NCI-H226 (cell line): Measurements from ENCODE around the gene CRYL1.
"Not testable (repeated sequence)": the region's sequence is repeated elsewhere in the genome, so short reads cannot be mapped to it uniquely, and the experiment has no call there.

Source experiments
- DNase-seq: peaks from one replicate; pipeline ENCODE4 v3.0.0-alpha.2; 2015

The CRYL1 gene

DNA sequence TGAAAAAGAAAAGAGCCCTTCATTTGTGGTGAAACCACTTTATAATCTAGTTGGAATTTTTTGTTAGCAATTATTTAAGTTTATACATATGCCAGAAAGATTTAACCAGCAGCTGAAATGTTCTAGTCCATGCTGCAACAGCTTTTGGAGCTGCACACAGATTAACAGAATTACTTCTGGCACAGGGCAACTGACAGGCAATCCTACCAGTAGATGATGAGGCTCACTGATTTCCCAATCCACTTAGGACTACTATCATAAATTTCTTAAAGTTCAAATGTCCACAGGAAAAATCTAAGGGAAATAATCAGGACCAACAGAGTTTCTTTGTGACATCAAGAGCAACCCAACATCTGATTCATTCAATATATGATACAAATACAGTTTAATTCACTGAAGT, 78.8 kb downstream of the CRYL1 start:
- DNase-seq: no peak

DNA sequence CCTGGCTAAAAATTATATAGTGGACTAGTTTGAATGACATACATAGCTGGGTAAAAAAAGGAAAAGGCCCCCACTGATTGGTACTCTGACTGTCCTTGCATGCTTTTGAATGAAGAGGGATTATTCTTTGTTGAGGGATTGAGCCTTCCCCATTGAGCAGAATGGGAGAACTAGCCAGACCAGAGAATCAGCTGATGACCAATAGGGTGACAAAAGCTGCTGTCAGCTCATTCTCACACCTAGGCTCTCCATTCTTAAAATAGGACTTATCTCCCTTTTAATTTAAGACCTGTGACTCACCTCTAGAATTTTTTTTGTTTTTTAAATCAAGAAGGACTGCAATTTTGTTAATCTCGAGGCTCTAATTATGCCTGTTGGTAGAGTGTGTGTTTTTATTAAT, 79.3 kb downstream of the CRYL1 start:
- DNase-seq: no peak

GRCh38 chr13:20442798-20443381, 82.8 kb downstream of the CRYL1 start:
- DNase-seq: no peak

- DNase-seq: no peak
These were observed 83.3 kb downstream of the CRYL1 start for GRCh38 chr13:20442375-20442774.

- no peak for DNase-seq
These were observed 83.8 kb downstream of the CRYL1 start for GRCh38 chr13:20441879-20442278.

- DNase-seq: no peak
These were observed 84.6 kb downstream of the CRYL1 start for GRCh38 chr13:20441056-20441455.

GRCh38 chr13:20439261-20439660, 86.4 kb downstream of the CRYL1 start:
- DNase-seq: no peak

GRCh38 chr13:20438801-20439200, 86.9 kb downstream of the CRYL1 start:
- no peak for DNase-seq

GRCh38 chr13:20436505-20436904, 89.2 kb downstream of the CRYL1 start:
- no peak for DNase-seq

DNA sequence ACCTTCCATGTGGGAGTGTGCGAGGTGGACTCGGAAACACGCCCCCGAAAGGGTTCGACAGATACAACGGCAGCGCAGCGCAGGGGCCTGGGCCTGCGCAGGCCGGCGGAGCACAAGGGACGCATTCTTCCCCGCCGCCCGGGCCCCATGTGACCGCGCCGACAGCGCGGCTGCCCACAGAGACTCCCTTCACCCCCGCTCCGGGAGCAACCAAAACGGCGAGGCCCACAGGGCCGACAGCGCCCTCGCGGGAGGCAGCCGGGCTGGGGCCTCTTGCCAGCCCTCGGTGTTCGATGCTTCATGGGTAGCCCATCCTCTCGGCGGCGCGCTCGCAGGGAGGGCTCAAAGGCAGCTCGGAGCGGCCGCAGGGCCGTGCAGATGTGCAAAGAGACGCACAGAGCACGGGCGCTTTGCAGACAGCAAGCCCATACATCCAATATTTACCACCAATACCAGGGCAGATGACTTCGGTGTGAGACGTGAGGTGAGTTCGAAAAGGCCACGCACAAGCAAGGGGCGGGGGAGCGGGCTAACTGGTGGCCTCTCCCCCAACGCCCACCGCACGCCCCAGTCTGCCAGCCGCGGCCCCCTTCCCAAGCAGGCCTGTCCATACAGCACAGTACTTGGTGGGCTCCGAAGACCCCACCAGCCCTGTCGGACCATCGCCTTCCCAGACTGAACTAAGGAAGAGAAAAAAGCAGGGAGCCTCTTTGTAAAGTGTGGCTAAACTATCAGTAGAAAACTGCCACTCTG, 89.9 kb downstream of the CRYL1 start:
- DNase-seq: no peak

DNA sequence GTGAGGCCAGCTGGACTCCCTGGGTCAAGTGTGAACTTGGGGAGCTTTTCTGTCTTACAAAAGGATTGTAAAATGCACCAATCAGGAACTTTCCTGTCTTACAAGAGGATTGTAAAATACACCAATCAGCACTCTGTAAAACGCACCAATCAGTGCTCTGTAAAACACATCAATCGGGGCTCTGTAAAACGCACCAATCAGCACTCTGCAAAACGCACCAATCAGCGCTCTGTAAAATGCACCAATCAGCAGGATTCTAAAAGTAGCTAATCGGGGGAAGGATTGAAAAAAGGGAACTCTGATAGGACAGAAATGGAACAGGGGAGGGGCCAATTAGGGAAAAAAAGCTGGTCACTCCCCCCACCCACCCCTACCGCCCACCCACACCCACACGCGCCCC, 91.4 kb downstream of the CRYL1 start:
- not testable (repeated sequence) for DNase-seq

GRCh38 chr13:20431687-20432384, 93.8 kb downstream of the CRYL1 start:
- DNase-seq: no peak

- DNase-seq: no peak
These were observed 94.6 kb downstream of the CRYL1 start for GRCh38 chr13:20431080-20431479.

GRCh38 chr13:20430296-20430695, 95.4 kb downstream of the CRYL1 start:
- DNase-seq: no peak

DNA sequence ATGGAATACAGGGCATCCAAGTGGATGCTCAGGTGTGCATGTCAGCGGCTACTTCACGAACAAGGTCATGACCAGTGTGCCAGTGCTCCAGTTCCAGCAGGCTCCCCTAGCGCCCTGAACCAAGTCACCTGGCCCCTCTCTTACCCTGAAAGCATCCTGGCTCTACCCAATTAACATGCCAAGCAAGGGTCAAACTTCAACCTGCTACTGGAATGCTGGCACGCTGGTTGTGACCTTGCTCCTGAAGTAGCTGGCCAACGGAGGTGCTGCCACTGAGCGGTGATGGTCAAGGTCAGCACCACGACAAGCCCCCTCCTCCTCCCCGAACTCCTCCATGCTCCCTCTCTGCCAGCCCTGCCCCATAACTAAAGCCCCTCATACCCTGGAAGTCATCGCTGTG, 96.0 kb downstream of the CRYL1 start:
- DNase-seq: no peak

- DNase-seq: no peak
These were observed 96.7 kb downstream of the CRYL1 start for GRCh38 chr13:20428666-20429644.

GRCh38 chr13:20426766-20427448, 98.8 kb downstream of the CRYL1 start:
- no peak for DNase-seq

DNA sequence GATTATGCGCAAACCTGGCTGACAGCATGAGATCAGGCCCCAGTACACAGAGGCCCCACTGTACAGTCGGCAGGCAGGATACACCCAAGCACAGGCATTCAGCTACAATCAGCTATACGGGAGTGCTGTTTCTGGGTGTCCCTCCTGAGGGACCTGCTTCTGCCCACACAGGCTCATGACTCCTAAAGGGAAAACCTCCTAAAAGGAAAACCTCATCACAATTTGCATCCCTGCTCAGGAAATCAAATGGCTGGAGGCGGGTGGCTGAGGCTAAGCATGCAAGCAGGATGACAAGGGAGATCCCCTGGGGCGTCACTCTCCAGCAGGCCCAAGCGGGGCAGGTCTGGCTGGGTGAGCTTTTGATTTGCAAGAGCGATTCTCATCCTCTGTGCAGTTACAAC, 99.8 kb downstream of the CRYL1 start:
- no peak for DNase-seq

DNA sequence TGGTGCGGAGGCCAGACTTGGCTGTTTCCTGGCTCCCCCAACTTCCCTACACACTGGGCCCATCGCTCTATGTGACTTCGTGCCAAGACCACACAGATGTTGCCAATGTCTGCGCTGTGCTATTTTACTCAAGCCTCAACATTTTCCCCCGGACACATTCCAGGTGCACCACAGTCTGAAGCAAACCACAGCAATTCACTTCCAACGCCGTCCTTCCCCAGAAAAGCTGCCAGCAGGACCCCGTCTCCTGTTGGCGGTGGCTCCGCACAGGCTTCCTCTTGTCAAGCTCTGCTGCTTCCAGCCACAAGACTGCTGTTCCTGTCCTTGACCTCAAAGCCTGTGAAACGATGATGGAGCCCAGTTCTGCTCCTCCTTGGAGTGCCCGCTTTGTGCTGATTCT, 100.7 kb downstream of the CRYL1 start:
- no peak for DNase-seq

GRCh38 chr13:20424559-20424852, 101.2 kb downstream of the CRYL1 start:
- DNase-seq: no peak

- DNase-seq: no peak
These were observed 103.3 kb downstream of the CRYL1 start for GRCh38 chr13:20422362-20422761.

DNA sequence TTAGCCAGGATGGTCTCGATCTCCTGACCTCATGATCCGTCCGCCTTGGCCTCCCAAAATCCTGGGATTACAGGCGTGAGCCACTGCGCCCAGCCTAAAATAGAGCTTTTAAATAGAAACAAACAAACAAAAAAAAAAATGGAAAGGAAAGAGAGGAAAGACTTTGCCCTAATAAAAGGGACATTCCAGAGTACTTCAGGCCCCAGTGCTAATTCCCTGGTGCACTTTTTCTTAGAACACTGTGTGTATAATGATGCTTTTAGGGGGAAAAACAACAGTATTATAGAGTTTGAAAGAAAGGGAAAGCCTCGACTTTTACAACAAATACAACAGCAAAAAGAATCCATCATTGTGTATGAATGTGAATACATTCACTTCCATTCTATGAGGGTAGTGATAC, 104.7 kb downstream of the CRYL1 start:
- no peak for DNase-seq

- no peak for DNase-seq
These were observed 106.7 kb downstream of the CRYL1 start for GRCh38 chr13:20418953-20419352.
